AG09319 (cell line): ENCODE data around the gene GALK2.
"Not testable (repeated sequence)": the region's sequence is repeated elsewhere in the genome, so short reads cannot be mapped to it uniquely, and the experiment has no call there.

Experiments used
- DNase-seq: peaks from one replicate; pipeline ENCODE4 v3.0.0-alpha.2; 2010; ENCODE audit warnings: low read depth; ENCODE audit errors: extremely low read depth
- TF ChIP-seq, protein P1 (sequence below): IDR thresholded peaks from 2 replicates; pipeline ENCODE4 v1.5.1; 2011; ENCODE audit warnings: low read depth, mild to moderate bottlenecking, inconsistent platforms, low read length, moderate library complexity

Gene GALK2

DNA sequence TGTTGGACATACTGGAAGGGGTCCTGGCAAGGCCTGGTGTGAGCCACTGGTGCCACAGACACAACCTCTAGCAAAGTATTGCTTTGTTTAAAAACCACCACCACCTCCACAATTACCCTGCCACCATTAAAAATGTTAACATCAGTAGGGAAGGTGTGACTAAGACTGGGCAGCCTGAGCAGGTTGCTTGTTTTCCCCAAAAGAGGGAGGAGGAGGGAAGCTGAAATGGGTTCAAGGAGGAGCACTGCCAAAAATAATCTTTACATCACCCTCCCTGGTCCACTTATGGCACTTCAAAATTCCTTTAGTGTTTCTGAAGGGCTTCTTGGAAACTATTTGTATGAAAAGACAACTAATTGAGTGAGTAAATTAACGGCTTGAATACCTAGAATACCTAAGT is 153.2 kb downstream of the GALK2 start:
- no peak for DNase-seq
- TF ChIP-seq, protein P1, sequence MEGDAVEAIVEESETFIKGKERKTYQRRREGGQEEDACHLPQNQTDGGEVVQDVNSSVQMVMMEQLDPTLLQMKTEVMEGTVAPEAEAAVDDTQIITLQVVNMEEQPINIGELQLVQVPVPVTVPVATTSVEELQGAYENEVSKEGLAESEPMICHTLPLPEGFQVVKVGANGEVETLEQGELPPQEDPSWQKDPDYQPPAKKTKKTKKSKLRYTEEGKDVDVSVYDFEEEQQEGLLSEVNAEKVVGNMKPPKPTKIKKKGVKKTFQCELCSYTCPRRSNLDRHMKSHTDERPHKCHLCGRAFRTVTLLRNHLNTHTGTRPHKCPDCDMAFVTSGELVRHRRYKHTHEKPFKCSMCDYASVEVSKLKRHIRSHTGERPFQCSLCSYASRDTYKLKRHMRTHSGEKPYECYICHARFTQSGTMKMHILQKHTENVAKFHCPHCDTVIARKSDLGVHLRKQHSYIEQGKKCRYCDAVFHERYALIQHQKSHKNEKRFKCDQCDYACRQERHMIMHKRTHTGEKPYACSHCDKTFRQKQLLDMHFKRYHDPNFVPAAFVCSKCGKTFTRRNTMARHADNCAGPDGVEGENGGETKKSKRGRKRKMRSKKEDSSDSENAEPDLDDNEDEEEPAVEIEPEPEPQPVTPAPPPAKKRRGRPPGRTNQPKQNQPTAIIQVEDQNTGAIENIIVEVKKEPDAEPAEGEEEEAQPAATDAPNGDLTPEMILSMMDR = no peak

DNA sequence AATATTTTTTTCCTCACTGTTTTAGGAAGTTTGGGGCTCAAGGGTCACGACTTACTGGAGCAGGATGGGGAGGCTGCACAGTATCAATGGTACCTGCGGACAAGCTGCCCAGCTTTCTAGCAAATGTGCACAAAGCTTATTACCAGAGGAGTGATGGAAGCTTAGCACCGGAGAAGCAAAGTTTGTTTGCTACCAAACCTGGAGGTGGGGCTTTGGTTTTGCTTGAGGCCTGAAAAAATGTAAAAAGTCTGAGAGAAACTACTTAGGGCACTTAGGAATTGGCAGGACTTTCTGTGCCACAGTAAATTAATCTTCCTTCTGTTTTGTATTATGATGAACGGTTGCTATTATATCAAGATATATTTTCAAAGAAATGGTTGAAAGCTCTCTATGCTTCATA is 157.9 kb downstream of the GALK2 start:
- TF ChIP-seq, protein P1 = no peak
- no peak for DNase-seq

DNA sequence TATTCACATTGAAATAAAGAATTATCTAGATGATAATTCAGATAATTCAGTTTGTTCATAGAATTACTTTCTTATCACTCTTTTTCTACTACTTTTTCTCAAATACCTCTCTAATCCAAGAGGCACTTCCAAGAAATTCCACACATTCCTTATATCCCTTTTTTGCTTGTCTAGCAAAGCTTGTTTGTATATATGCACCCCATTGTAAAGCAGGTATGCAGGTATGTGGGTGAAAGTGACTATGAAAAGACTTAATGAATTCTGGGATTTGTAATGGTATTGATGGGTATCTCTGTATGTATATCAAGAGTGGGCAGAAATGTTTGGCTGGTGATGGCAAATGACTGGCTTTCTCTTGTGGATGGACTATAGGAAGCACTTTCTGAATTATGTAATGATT is 158.9 kb downstream of the GALK2 start:
- TF ChIP-seq, protein P1 = no peak
- no peak for DNase-seq

DNA sequence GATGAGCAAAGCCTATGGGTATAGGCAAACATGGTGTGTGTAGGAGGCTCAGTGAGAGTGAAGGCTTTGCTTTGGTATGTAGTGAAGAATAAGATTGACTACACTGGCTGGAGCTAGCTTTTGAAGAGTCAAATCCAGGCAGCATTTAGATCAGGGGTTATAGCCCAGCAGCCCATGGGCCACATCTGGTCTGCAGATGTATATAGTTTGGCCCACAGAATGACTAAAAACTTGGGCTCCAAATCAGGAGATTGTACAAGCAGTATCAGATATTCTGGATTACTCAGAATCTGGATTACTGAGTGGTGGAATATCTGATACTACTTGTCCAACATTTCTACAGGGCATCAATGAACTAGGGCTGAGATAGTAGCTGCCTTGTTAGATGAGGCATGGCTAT is 160.1 kb downstream of the GALK2 start:
- DNase-seq = no peak
- TF ChIP-seq, protein P1 = no peak

DNA sequence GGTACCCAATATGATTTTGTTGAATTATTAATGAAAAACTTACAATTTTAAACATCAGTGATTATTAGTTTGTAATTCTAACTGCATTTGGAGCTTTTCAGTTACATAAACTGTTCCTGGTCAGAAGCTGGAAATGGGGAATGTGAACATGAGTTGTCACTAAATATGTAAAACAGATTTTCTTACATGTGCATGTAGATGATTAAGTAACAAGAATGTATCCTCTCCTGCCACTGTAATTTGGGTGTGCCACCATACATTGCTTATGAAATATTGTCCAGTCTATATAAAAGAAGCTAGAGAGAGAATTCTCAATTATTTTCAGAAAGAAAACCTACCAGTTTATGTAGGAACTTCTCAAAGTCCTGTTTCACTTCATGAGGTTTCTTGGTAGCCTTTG is 161.4 kb downstream of the GALK2 start:
- no peak for DNase-seq
- TF ChIP-seq, protein P1 = no peak

DNA sequence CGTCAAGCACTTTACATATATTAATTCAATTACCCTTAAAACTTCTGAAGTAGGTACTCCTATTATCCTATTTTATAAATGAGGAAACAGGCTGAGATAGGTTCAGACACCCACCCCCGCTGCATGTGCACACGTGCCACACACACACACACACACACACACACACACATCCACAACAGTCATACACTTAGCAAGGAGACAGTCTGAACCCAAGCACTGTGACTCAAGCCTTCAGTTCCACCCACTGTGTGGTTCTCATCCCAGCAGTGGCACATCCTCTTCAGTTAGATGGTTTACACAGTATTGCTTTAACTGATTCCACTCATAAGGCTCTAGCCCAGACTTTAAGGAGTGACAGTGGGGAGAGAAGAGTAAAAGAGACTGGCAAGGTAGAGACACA is 161.9 kb downstream of the GALK2 start:
- TF ChIP-seq, protein P1 = no peak
- no peak for DNase-seq

DNA sequence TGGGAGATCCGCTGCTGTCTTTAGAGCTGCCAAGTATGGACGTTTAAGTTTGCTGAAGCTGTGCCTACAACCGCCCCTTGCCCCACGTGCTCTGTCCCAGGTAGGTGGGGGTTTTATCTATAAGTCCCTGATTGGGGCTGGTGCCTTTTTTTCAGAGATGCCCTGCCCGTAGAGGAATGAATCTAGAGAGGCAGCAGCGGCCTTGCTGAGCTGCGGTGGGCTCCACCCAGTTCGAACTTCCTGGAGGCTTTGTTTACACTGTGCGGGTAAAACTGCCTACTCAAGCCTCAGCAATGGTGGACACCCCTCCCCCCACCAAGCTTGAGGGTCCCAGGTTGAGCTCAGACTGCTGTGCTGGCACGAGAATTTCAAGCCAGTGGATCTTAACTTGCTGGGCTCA is 169.6 kb downstream of the GALK2 start:
- TF ChIP-seq, protein P1 = no peak
- no peak for DNase-seq

DNA sequence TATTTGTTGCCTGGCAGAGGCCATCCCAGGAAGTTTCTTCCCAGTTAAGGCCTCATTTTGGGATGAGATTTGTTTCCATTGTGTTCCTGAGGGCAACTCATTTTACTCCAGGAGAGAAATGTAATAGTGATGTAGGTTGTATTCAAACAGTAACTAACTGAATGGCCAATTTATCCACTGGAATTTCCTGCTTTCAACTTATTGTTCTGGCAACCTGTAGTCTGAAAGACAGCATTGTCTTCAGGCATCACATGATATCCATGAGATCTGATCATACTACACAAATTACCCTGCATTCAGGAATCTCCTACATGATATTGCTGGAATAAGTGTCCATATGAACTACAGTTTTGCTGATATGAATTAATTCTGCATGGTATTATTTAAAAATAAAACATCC is 173.5 kb downstream of the GALK2 start:
- DNase-seq = no peak
- TF ChIP-seq, protein P1 = no peak

DNA sequence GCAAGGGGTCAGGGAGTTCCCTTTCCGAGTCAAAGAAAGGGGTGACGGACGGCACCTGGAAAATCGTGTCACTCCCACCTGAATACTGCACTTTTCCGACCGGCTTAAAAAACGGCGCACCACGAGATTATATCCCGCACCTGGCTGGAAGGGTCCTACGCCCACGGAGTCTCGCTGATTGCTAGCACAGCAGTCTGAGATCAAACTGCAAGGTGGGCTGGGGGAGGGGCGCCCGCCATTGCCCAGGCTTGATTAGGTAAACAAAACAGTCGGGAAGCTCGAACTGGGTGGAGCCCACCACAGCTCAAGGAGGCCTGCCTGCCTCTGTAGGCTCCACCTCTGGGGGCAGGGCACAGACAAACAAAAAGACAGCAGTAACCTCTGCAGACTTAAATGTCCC is 184.4 kb downstream of the GALK2 start:
- not testable (repeated sequence) for DNase-seq
